ENCODE results near the gene DUS1L.

DNA sequence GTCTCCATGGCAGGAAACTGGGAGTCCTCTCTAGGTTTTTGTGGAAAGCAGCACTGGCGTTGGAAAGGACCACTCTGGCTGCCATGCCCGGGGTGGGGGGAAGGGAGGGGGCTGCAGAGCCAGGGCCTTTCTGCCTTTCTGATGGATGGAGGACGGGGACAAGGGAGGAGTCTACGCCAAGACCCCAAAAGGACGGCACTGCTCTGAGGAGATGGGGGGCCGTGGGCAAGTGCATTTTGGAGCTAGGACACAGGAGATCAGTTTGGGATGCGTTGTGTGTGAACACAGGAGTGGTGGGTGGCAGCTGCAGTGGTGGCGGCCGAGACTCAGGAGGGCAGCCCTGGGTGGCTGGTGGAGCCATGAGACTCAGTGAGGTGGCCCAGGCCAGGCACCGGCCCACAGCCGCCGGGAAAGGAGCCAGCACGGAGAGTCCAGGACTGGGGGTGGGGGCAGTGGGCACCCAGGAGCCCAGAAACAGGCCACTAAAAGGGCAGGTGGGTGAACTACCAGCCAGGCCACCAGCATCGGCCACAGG is 45.0 kb downstream of the DUS1L start:
- TF ChIP-seq, protein P1, sequence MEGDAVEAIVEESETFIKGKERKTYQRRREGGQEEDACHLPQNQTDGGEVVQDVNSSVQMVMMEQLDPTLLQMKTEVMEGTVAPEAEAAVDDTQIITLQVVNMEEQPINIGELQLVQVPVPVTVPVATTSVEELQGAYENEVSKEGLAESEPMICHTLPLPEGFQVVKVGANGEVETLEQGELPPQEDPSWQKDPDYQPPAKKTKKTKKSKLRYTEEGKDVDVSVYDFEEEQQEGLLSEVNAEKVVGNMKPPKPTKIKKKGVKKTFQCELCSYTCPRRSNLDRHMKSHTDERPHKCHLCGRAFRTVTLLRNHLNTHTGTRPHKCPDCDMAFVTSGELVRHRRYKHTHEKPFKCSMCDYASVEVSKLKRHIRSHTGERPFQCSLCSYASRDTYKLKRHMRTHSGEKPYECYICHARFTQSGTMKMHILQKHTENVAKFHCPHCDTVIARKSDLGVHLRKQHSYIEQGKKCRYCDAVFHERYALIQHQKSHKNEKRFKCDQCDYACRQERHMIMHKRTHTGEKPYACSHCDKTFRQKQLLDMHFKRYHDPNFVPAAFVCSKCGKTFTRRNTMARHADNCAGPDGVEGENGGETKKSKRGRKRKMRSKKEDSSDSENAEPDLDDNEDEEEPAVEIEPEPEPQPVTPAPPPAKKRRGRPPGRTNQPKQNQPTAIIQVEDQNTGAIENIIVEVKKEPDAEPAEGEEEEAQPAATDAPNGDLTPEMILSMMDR (conservative IDR thresholded peaks at IDR 0.05 in 1 of 2, IDR thresholded peaks at IDR 0.05 in 1 of 2; ENCODE audit: extremely low read depth in 1 of 2, insufficient read depth in 1 of 2, low read depth in 1 of 2, low read length in 2 of 2), result no peak
- TF ChIP-seq EZH2 (IDR thresholded peaks at IDR 0.05; ENCODE audit: borderline replicate concordance, low read length), result no peak

Measured in mammary epithelial cell (primary cell).